ENCODE data around the gene KCNH6. TPM values are rescaled to one million over a fixed set of nuclear protein-coding genes. Genes with fewer than 3 reads are reported as not detected.
A peak's percentile ranks its signal among the peaks of the same experiment; 100 is the strongest.

The KCNH6 gene
- total RNA-seq, 1 experiment from 2014 or later, result 1.6 TPM

- no peak overlapping the region for H4K5ac ChIP-seq (ENCODE audit: insufficient read length, low read depth, low read length)
- H3K9me3 ChIP-seq (ENCODE audit: control insufficient read depth, low read depth, low read length), result no peaks in the 10 kb centered on the region
- TF ChIP-seq CTCF (conservative IDR thresholded peaks at IDR 0.05), result no peak
- no peak overlapping the region for H2BK20ac ChIP-seq (ENCODE audit: low read depth, low read length, poor library complexity, severe bottlenecking)
- no peak for DNase-seq
- H4K91ac ChIP-seq (ENCODE audit: insufficient read length, low read depth, low read length), result no peak overlapping the region
- Mint-ChIP-seq H3K36me3 (ENCODE audit: insufficient read depth in 1 of 3, low read depth in 3 of 3) (no peaks in the 10 kb centered on the region), H3K27ac (peak overlapping the region in 2 of 3 experiments; percentile 9 to 19; a peak in 2 of 7 replicates), H3K4me3 (no peak overlapping the region), H3K4me1 (peaks cover 7 to 11% of the 10 kb centered on the region in 2 experiments), H3K9me3 (no peaks in the 10 kb centered on the region), H3K27me3 (ENCODE audit: low read depth) (peaks cover 16% of the 10 kb centered on the region)
- H4K20me1 ChIP-seq (ENCODE audit: control insufficient read depth, insufficient read depth, insufficient read length), result peaks cover 2% of the 10 kb centered on the region
- peaks cover 3% of the 10 kb centered on the region for H3K23me2 ChIP-seq (ENCODE audit: insufficient read length, low read depth, low read length, poor library complexity, severe bottlenecking)
- H2AK5ac ChIP-seq (ENCODE audit: insufficient read length, low read length), result no peak overlapping the region
- H2BK5ac ChIP-seq (ENCODE audit: insufficient read length, low read length), result no peak overlapping the region
- H3K56ac ChIP-seq (ENCODE audit: insufficient read length, low read depth, low read length), result no peak overlapping the region
- no peak overlapping the region for H3K4ac ChIP-seq (ENCODE audit: low read depth, low read length)
- no peak overlapping the region for H3K27ac ChIP-seq (ENCODE audit: insufficient read length, low read depth, low read length)
- H4K8ac ChIP-seq (replicated peaks; ENCODE audit: insufficient read length, low read depth, low read length), result no peak overlapping the region
- H2BK12ac ChIP-seq (ENCODE audit: insufficient read length, low read depth, low read length), result no peak overlapping the region
- H3K4me1 ChIP-seq (ENCODE audit: insufficient read depth, low read length), result no peaks in the 10 kb centered on the region
- no peak overlapping the region for H2BK120ac ChIP-seq (ENCODE audit: low read depth, low read length, poor library complexity, severe bottlenecking)
- H3K79me2 ChIP-seq (ENCODE audit: insufficient read depth, low read length), result no peaks in the 10 kb centered on the region
- H3K79me1 ChIP-seq (ENCODE audit: insufficient read depth, low read depth, low read length, poor library complexity, severe bottlenecking), result no peaks in the 10 kb centered on the region
- no peaks in the 10 kb centered on the region for H3K27me3 ChIP-seq (ENCODE audit: insufficient read depth, low read length)
- H3K18ac ChIP-seq (ENCODE audit: insufficient read length, low read depth, low read length), result no peak overlapping the region
- H3K9ac ChIP-seq (ENCODE audit: extremely low read depth, insufficient read length, low read length), result no peak overlapping the region
- no peak overlapping the region for H3T11ph ChIP-seq (ENCODE audit: low read length)
- no peak overlapping the region for H2AFZ ChIP-seq (ENCODE audit: low read length)
- WGBS (ENCODE audit: extremely low coverage, insufficient read length, low lambda C conversion rate), result no CpG with 5 or more reads among the region's 9 CpGs
- no peak overlapping the region for H3K4me2 ChIP-seq (ENCODE audit: insufficient read depth, insufficient read length, low read length)
- H2BK15ac ChIP-seq (ENCODE audit: low read depth, low read length), result no peak overlapping the region
- H3K14ac ChIP-seq (ENCODE audit: insufficient read depth, low read length), result no peak overlapping the region
- no peak overlapping the region for H3K23ac ChIP-seq (ENCODE audit: insufficient read length, low read depth, low read length)
These were observed 24.4 kb upstream of the KCNH6 start for GRCh38 chr17:63498626-63499195.

Data from H9 (cell line).